OCI-LY1 (cell line): ENCODE data around the gene NEURL2.

Experiments used
- EZH2 ChIP-seq: fragments of 200-600 bp; sonication (generic), shearing (Covaris generic); IDR thresholded peaks from 2 replicates; pipeline ENCODE4 v1.8.0; 2017; ENCODE audit warnings: borderline replicate concordance, mixed run types, mild to moderate bottlenecking, antibody characterized with exemption, low read length, moderate library complexity, mixed read lengths
- TF ChIP-seq, protein P1 (sequence below): fragments of 200-600 bp; sonication (generic), shearing (Covaris generic); IDR thresholded peaks from 2 replicates; pipeline ENCODE4 v1.5.1; 2017; ENCODE audit warnings: mild to moderate bottlenecking, antibody characterized with exemption, low read length, moderate library complexity, mixed read lengths

DNA sequence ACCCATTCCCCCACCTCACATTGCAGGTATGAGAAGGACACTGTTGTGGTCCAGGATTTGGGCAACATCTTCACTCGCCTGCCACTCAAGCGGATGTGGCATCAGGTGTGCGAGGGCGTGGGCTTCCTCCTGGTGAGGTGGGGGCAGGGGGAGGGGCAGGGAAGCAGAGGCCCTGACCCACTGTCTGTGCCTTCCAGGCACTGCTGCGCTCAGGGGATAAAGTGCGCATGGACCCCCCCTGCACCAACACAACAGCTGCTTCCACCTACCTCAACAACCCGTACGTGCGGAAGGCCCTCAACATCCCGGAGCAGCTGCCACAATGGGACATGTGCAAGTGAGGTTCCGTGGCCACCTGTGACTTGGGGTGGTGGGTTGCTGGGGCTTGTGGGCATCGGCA, 3.8 kb upstream of the NEURL2 start:
- TF ChIP-seq, protein P1, sequence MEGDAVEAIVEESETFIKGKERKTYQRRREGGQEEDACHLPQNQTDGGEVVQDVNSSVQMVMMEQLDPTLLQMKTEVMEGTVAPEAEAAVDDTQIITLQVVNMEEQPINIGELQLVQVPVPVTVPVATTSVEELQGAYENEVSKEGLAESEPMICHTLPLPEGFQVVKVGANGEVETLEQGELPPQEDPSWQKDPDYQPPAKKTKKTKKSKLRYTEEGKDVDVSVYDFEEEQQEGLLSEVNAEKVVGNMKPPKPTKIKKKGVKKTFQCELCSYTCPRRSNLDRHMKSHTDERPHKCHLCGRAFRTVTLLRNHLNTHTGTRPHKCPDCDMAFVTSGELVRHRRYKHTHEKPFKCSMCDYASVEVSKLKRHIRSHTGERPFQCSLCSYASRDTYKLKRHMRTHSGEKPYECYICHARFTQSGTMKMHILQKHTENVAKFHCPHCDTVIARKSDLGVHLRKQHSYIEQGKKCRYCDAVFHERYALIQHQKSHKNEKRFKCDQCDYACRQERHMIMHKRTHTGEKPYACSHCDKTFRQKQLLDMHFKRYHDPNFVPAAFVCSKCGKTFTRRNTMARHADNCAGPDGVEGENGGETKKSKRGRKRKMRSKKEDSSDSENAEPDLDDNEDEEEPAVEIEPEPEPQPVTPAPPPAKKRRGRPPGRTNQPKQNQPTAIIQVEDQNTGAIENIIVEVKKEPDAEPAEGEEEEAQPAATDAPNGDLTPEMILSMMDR: no peak
- TF ChIP-seq EZH2: no peak
